HG03520 (cell line): ENCODE results near the gene CNDP2.

Experiments used
- ATAC-seq: cut with Tn5 transposase; IDR thresholded peaks from one replicate; pipeline ENCODE4 v1.9.1; 2021; ENCODE audit warnings: mild to moderate bottlenecking, moderate library complexity; ENCODE audit not compliant: unreplicated experiment

The CNDP2 gene

DNA sequence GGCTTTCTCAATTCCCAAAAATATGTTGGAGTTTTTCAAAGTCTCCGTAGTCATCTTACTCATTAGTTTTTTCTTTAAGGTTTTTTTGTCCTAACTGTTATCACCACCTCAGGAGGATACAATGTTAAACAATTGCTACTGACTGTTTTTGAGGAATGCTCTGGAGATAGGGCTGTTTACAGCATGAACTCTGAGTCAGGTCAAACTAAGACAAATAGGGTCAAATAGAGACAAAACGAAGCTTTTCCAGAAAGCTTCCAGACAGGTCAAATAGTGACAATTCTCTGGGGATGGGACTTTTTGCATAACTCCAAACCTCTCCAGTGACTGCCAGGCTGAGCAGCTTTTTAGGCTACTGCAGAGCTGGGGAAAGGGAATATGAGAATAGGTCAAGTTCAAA, 23.9 kb upstream of the CNDP2 start:
- no peak for ATAC-seq

DNA sequence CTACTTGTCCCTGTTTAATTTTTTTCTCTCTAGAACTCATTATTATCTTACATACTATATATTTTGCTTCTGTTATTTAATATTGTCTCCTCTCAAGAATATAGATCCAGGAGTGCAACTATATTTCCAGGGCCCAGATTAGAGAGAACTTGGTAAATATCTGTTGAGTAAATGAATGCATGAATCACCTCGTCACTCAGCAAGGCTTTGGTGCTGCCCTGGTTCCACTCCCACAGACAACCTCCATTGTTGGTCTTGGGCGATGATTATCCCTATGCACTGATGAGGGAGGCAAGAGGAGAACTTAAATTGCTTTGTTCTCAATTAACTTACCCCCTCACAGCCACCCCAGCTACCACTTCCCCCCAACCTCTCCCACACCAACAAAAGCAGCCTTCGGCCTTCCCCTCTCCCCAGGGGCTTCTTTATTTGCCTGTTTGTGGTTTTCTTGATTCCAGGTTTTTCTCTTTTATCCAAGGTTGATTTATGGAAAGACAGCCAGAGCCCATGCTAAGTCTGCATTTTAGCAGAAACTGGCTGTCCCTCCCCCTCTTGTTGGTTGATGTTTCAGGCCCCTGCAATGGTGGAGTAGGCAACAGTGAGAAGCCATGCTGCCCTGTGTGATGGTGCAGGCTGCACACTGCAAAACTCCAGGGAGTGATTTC, 22.1 kb upstream of the CNDP2 start:
- no peak for ATAC-seq

DNA sequence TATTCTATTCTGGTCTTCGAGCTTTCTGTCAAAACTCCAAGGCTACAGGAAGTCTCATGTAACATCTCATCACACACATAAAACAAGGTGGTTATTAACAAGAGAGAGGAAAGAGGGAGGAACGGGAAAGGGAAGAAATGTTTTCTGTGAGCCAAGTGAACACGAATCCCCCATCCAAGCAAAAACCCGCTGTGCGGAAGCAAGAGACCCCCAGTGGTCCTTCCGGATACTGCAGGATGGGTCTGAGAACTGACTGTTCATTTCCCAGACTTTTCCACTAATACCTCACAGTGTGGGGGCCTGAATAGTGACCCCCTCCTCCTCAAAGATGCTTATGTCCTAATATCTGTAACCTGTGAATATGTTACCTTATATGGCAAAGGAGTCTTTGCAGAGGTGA, 20.0 kb upstream of the CNDP2 start:
- no peak for ATAC-seq

DNA sequence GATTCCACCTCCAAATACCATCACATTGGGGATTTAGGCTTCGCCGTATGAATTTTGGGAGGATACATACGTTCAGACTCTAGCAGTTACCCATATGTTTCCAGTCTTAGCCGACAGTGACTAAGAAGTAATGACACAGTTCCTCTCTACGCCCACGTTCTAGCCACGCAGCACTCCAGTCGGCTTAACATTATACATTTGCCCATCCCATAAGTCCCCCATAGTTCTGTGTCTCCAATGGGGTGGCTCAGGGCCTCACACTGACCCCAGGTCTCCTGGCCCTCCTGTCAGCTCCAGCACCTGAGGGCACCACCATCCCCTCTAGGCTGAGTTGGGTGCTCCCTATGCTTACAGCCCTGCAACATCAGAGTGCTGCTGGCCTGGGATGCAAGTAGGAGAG, 18.4 kb upstream of the CNDP2 start:
- ATAC-seq = no peak

DNA sequence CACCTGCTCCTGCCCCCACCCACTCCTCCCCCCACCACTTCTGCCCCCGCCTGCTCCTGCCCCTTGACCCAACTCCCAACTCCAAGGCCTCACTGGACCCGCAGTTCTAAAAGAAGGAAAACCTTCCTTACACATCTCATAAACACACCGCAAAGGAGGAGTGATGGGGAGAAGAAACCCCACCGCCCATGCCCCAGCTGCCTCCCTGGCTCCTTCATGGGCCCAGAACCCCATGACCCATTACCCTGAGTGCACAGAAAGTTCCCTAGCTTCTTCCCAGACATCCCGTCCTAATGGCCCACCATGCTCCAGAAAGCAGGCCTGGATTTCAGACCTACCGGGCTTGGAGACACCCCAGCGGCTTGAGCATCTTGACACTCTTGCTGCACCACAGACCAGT, 17.8 kb upstream of the CNDP2 start:
- no peak for ATAC-seq

DNA sequence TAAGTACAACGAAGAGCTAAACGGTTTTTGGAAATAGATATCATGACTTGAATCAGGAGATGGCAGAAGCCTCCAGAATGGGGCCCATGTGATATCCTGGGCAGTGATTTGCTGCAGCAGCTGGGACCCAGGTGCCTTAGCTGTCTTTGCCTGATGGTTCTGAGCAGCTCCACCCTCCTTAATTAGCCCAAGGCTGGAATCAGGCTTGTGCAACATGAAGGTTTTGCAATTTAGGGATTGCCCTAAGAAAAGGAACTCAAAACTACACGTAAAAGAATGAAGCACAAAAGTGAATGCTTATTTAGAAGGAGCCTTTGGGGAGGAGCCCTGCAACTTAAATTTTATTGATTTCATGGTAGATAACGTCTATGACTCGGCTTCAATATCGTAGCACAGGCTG, 17.3 kb upstream of the CNDP2 start:
- ATAC-seq = no peak

DNA sequence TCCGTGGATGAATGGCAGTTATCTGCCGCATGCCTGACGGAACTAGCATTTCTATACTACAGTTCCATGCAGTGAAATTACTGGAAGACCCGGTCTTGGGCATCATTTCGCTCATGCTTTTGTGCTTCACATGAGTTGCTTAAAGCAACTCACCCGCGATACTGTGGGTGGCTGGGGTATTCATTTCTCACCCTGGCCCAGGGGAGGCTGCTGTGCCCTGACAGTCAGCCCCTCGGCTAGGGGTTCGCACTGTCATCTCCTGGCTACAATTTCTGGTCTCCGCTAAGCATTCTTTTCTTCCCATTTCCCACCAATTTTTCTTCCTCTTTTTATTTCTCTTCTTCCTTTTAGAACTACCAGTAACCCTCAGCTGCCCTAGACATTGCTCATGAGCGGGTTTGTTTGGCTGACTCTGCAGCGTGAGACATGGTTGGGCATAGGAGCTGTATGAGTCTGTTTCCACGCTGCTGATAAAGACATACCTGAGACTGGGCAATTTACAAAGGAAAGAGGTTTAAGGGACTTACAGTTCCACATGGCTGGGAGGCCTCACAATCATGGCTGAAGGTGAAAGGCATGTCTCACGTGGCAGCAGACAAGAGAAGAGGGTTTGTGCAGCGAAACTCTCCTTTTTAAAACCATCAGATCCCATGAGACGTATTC, 16.5 kb upstream of the CNDP2 start:
- no peak for ATAC-seq

DNA sequence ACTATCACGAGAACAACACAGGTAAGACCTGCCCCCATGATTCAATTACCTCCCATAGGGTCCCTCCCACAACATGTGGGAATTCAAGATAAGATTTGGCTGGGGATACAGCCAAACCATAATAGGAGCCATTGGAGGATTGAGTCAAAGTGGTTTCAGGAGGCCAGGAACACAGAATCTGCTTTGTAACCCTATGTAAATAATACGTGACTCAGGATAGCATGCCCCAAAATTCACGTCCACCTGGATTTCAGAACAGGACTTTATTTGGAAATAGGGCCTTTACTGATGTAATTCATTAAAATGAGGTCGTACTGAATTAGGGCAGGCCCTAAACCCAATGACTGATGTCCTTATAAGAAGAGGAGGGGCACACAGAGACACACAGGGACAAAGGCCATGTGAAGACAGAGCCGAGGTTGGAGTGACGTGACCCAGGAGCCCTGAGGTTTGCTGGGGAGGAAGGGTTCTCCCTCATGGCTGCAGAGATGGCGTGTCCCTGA, 16.0 kb upstream of the CNDP2 start:
- no peak for ATAC-seq

DNA sequence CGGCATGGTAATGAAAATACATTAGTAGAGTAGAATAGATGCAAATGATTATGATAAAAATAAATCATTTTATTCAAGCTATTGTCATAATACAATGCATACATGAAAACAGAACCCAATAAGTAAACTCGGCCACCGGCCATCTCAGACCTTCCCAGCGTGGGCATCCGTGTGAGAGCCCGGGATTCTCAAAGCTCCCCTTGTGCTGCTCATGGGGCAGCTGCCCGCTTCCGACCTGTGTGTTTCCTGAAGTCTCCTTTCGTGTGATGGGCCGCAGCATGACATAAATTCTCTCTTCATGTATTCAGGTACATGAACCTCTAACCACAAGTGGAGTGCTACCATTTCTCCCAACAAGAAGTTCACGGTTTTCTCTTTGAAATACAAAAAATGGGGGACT, 13.5 kb upstream of the CNDP2 start:
- no peak for ATAC-seq

DNA sequence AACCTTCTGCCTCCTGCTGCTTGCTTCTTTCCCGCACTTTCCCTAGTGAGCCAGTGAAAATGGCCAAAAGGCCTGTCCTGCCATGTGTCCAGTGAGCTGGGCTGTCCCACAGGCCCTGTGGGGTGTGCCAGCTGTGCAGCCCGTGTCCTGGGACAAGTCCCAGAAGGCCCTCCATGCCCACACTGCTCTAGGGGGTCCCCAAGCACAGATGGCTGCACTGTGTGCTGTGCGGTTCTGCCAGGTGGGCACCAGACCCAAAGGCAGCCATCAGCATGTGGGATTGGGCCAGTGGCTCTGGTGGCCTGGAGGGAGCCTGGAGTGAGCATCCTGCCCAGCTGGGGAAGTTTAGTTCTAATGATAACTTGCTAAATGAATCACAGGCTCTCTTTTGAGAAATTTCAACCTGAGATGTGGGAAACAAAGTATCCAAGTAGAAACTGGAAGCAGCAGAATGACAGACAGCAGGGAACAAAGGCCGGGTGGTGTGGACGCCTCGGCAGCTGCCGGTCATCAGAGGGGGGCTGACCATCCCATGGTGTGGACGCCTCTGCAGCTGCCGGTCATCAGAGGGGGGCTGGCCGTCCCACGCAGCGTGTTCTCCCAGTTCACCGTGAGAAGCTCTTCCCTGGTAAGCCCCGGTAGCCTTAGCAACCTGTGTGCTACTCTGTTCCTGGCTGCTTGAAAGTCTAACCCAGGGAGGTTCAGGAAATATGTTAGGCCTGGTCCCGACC, 9.9 kb upstream of the CNDP2 start:
- no peak for ATAC-seq

DNA sequence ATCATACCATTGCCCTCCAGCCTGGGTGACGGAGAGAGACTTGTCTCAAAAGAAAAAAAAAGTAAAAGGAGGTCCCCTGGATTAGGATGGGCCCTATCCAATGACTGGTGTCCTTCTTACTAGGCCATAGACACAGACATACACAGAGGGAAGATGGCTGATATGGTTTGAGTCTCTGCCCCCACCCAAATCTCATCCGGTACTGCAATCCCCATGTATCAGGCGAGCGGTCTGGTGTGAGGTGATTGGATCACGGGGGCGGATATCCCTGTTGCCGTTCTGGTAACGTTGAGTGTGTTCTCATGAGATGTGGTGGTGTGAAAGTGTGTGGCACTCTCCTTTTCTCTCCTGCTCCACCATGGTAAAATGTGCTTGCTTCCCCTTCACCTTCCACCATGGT, 7.8 kb upstream of the CNDP2 start:
- ATAC-seq = no peak

DNA sequence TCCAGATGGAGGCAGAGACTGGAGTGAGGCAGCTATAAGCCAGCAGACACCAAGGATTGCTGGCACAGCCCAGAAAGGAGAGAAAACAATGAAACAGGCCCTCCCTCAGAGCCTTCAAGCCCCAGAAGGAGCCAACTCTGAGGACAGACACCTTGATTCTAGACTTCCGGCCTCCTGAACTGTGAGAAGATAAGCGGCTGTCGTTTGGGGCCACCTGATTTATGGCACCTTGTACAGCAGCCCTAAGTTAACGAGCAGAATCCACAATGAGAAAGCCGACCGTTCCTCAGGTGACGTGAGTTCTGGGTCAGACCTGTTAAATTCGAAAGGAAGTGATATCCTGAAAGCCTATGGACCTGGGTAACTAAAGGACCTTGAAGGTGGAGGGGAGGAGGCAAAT, 7.3 kb upstream of the CNDP2 start:
- no peak for ATAC-seq

DNA sequence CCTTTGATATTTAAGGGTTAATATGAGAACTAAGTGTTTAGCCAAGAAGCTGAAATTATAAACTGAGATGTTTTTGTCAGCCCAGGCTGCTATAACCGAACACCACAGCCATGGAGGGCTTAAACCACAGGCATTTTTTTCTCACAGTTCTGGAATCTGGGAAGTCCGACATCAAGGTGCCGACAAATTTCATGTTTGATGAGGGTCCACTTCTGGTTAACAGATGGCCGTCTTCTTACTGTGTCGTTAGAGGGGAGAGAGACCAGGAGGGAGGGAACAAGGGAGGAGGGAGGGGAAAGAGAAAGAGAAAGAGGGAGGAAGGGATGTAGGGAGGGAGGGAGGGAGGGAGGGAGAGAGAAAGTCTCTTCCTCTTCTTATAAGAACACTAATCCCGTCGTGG, 6.5 kb upstream of the CNDP2 start:
- no peak for ATAC-seq

DNA sequence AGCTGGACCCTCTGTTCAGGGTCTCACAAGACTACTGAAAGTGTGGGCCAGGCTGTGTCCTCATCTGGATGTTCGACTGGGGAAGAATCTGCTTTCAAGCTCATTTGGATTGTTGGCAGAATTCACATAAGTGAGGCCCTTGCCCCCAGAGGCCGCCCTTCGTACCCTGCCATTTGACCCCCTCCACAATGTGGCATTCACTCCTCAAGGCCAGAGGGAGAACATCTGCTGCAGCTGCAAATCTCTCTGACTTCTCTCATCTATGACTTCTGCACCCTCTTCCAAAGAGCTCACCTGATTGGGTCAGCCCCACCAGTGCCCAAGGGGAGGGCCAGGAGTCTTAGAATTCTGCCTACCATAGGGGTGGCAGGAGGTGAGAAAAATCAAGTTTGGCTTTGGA, 3.9 kb upstream of the CNDP2 start:
- no peak for ATAC-seq

DNA sequence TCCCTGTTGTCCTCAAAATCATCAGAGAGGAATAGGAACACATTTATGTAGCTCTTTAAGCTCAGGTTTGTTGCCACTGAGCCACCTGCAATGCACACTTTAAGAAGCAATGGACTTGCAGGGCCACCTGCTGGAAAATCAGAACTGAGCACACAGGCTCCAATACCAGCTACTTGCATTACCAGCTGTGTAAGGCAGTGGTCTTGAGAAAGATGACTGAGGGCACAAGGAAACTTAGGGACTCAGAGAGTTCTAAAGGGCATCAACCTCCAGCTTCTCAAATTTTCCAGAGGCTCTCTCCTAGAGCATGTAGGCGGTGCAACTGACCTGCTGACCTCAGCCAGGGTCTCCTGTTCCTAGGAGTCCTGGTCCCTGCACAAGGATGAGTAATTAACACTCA, 2.5 kb upstream of the CNDP2 start:
- ATAC-seq = peak; percentile 31

DNA sequence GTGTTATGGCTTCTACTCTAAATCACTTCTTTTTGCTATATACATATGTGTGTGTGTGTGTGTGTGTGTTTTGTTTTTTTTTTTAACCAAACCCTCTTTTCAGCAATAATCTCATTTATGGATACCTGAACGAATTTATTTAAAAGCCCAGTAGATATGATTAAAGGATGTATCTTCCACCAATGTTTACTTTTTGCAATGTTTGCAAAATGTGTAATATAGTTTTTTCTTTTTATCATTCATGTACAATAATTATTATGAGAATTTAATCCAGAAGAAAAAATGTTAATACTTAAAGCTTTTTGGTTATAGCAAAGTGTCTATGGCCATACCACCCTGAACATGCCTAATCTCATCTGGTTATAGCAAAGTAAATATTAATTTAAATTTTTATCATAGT, 1.6 kb upstream of the CNDP2 start:
- no peak for ATAC-seq

DNA sequence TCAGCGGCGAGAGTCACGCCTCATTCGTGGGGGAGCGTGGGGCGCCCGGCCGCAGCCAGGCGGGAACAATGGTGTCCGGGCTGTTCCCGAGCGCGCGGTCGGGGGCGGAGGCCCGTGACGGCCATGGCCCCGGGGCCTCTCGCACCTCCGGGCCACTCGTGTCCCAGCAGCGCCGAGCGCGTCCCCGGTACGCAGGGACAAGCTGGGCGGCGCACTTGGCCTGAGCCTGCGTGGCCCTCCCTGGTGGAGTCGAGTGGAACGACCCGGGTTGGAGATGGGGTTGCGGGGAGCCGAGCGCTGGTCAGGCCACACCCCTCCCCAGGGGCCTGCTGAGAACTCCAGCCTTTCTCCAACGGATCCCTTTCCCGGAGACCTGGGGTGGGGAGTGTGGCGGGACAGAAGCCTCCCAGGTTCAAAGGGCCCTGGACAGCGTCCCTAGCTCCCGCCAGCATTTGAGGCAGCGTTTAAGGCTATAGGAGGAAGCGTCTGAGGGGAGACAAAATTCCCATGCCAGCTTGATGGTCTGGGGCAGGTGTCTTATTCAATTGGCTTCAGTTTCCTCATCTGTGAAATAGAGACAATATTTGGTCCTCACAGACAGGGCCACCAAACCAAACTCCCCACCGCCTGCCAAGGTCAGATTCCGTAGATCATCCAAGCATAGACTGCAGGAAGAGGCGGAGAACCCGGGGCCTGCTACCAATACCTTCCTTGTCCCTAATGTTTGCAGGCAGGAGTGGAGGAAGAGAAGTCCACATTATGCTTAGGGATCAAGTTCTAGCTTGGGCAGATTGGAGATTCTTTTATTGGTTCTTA, 553 bp downstream of the CNDP2 start:
- ATAC-seq = peak; percentile 29

DNA sequence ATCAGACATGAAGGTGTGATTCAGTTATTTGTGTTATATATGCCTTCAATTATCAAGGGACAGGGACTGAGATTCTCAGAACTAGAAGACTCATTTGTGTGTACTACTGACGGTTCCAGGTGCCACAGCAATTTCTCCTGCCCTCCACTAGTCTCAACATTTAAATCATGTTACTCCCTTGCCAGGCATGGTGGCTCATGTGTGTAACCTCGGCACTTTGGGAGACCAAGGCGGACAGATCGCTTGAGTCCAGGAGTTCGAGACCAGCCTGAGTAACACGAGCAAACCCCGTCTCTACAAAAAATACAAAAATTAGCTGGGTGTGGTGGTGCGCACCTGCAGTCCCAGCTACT, 1.1 kb downstream of the CNDP2 start:
- no peak for ATAC-seq

DNA sequence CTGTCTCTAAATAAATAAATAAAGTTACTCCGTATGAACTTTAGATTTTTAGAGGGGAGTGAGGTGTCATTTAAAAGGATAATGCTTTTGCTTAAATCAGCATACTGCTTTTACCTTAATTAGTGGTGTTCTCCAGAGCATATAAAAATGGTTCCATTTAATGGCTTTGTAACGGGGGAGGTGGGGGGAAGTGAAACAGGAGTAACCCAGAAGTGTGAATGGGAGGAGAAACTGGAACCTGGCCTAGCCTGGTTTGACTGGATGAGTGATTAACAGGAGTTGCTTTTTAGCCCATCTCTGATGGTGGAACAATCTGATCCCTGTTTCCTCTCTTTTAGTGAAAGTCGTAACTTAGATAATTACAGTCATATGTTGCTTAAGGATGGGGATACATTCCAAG, 1.6 kb downstream of the CNDP2 start:
- ATAC-seq = no peak

DNA sequence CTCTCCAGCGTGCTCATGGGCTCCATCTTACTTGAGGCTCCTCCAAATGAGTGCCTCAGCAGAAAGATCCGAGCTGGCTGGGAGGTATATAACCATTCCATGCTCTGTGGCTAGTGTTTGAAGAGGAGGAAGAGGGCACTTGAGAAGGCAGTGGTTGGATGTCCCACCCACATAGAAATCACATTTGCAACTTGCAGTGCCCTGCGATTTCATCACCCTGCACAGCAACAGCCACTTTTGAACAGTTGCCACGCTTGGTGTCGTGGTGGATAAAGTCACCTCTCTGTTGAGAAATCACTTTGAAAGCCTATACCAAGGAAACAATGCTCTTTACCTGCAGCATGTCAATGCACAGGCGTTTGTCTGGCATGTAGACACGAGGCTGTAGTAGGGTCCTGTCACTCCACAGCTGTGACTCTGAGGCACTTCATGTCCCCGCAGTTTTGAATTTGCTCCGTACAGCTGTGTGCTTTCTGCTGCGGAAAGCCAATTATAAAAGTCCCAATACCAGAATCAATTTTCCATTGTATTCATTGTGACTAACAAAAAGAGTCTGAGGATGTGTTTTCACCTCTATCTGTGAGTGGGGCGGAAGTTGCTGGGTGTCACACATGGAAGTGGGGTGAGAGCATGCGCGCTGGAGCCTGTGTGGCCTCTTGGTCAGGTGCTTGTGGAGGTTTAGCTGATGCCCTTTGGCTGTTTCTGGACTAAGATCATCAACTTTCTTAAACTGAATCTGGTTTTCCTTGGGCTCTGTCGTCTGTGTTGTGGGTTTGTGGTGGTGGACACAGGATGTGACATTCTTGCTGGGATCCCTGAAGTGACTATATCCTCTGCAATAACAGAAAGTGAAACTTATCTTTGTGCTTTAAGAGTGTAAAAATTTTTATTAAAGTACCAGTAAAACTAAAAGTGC, 2.8 kb downstream of the CNDP2 start:
- ATAC-seq = peak; percentile 31
